ENCODE data around the gene CASP12.

DNA sequence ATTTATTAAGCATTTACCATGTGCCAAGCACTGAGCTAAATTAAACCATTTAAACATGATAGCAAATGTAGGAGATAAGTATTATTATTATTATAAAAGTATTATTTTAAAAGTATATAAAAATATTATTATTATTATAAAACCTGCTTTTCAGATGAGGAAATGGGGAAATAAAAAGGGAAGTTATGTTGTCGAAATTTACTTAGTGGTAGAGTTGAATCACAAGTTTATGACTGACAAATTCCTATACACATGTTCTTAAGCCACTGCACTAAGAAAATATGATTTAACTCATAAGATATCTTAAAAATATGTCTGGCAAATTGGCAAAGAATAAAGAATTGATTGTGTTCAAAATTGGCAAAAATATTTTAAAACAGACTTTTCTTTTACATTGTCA lies 53.8 kb downstream of the CASP12 start:
- TF ChIP-seq, protein P1, sequence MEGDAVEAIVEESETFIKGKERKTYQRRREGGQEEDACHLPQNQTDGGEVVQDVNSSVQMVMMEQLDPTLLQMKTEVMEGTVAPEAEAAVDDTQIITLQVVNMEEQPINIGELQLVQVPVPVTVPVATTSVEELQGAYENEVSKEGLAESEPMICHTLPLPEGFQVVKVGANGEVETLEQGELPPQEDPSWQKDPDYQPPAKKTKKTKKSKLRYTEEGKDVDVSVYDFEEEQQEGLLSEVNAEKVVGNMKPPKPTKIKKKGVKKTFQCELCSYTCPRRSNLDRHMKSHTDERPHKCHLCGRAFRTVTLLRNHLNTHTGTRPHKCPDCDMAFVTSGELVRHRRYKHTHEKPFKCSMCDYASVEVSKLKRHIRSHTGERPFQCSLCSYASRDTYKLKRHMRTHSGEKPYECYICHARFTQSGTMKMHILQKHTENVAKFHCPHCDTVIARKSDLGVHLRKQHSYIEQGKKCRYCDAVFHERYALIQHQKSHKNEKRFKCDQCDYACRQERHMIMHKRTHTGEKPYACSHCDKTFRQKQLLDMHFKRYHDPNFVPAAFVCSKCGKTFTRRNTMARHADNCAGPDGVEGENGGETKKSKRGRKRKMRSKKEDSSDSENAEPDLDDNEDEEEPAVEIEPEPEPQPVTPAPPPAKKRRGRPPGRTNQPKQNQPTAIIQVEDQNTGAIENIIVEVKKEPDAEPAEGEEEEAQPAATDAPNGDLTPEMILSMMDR (IDR thresholded peaks at IDR 0.05) = no peak
- TF ChIP-seq POLR2A (IDR thresholded peaks at IDR 0.05) (no peak), POLR2AphosphoS5 (IDR thresholded peaks at IDR 0.05) (no peak)

All from breast epithelium (tissue), 3 donors.